B cell (primary cell): Measurements from ENCODE around the gene GLIS2.

ENCODE experiments used
- EZH2 ChIP-seq: IDR thresholded peaks from 2 replicates; pipeline ENCODE4 v1.6.1; 2012; ENCODE audit warnings: borderline replicate concordance, low read depth, mild to moderate bottlenecking, moderate library complexity, low read length; ENCODE audit not compliant: insufficient read depth, poor library complexity, severe bottlenecking
- TF ChIP-seq, protein P1 (sequence below): fragments of 200-600 bp; IDR thresholded peaks from one replicate; pipeline ENCODE4 v1.8.0; 2022; ENCODE audit warnings: antibody characterized with exemption, mild to moderate bottlenecking

DNA sequence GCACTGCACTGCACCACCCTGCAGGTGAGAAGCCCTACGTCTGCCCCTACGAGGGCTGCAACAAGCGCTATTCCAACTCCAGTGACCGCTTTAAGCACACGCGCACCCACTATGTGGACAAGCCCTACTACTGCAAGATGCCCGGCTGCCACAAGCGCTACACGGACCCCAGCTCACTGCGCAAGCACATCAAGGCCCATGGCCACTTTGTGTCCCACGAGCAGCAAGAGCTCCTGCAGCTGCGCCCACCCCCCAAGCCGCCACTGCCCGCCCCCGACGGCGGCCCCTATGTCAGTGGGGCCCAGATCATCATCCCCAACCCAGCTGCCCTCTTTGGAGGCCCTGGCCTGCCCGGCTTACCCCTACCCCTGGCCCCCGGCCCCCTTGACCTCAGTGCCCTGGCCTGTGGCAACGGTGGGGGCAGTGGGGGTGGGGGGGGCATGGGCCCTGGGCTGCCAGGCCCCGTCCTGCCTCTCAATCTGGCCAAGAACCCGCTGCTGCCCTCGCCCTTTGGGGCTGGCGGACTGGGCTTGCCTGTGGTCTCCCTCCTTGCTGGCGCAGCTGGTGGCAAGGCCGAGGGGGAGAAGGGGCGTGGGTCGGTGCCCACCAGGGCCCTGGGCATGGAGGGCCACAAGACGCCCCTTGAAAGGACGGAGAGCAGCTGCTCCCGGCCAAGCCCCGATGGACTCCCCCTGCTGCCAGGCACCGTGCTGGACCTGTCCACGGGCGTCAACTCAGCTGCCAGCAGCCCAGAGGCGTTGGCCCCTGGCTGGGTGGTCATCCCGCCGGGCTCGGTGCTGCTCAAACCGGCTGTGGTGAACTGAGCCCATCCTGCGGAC lies 21.1 kb downstream of the GLIS2 start:
- TF ChIP-seq, protein P1, sequence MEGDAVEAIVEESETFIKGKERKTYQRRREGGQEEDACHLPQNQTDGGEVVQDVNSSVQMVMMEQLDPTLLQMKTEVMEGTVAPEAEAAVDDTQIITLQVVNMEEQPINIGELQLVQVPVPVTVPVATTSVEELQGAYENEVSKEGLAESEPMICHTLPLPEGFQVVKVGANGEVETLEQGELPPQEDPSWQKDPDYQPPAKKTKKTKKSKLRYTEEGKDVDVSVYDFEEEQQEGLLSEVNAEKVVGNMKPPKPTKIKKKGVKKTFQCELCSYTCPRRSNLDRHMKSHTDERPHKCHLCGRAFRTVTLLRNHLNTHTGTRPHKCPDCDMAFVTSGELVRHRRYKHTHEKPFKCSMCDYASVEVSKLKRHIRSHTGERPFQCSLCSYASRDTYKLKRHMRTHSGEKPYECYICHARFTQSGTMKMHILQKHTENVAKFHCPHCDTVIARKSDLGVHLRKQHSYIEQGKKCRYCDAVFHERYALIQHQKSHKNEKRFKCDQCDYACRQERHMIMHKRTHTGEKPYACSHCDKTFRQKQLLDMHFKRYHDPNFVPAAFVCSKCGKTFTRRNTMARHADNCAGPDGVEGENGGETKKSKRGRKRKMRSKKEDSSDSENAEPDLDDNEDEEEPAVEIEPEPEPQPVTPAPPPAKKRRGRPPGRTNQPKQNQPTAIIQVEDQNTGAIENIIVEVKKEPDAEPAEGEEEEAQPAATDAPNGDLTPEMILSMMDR: no peak
- TF ChIP-seq EZH2: no peak
